ENCODE data around the gene KRTAP10-12. TPM values are rescaled to one million over a fixed set of nuclear protein-coding genes. Genes with fewer than 3 reads are reported as not detected.

Gene KRTAP10-12
- total and polyA plus RNA-seq, 2 of the 4 experiments (the other 2 are of a cell fraction): not detected

GRCh38 chr21:44664691-44665090 lies 32.3 kb upstream of the KRTAP10-12 start:
- H3K27me3 ChIP-seq (ENCODE audit: control insufficient read depth, insufficient read depth, low read length): 0 out of 2 replicates have a peak, but pooled peaks cover 3% of the 10 kb centered on the region
- H2BK15ac ChIP-seq (ENCODE audit: low read depth, low read length): no peak overlapping the region
- no peak overlapping the region for H3K18ac ChIP-seq (ENCODE audit: low read depth, low read length)
- no peak overlapping the region for H3K14ac ChIP-seq (replicated peaks; ENCODE audit: low read depth, low read length)
- no peak overlapping the region for H2AK5ac ChIP-seq (ENCODE audit: low read depth, low read length)
- no peaks in the 10 kb centered on the region for H3K79me1 ChIP-seq (ENCODE audit: low read depth in 1 of 2, low read length in 2 of 2)
- no peak overlapping the region for H3K4me3 ChIP-seq (ENCODE audit: insufficient read depth, low read depth, low read length)
- no peaks in the 10 kb centered on the region for H4K20me1 ChIP-seq (ENCODE audit: insufficient read depth, low read length)
- no peaks in the 10 kb centered on the region for H3K36me3 ChIP-seq (ENCODE audit: control insufficient read depth, insufficient read depth, low read length)
- H3K9me1 ChIP-seq (ENCODE audit: insufficient read depth, low read length): no peaks in the 10 kb centered on the region
- DNase-seq (no peak), ATAC-seq (ENCODE audit: low read depth) (no peak)
- H2BK20ac ChIP-seq (ENCODE audit: low read depth, low read length): no peak overlapping the region
- TF ChIP-seq, protein P1, sequence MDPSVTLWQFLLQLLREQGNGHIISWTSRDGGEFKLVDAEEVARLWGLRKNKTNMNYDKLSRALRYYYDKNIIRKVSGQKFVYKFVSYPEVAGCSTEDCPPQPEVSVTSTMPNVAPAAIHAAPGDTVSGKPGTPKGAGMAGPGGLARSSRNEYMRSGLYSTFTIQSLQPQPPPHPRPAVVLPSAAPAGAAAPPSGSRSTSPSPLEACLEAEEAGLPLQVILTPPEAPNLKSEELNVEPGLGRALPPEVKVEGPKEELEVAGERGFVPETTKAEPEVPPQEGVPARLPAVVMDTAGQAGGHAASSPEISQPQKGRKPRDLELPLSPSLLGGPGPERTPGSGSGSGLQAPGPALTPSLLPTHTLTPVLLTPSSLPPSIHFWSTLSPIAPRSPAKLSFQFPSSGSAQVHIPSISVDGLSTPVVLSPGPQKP (IDR thresholded peaks at IDR 0.05; ENCODE audit: borderline replicate concordance, low read depth, low read length): no peak
- TF ChIP-seq MXI1 (IDR thresholded peaks at IDR 0.05; ENCODE audit: borderline replicate concordance, low read depth, low read length) (no peak), USF2 (IDR thresholded peaks at IDR 0.05; ENCODE audit: low read depth, low read length) (no peak), MAFK (IDR thresholded peaks at IDR 0.05; ENCODE audit: low read depth, low read length) (no peak), RAD21 (IDR thresholded peaks at IDR 0.05; ENCODE audit: low read length) (no peak), BHLHE40 (IDR thresholded peaks at IDR 0.05; ENCODE audit: low read depth, low read length) (no peak)
- ChIA-PET POLR2A (ENCODE audit: unreplicated experiment) (no interaction called here), CTCF (no interaction called here)
- H4K91ac ChIP-seq (ENCODE audit: insufficient read depth, low read depth, low read length): no peak overlapping the region
- H3K9ac ChIP-seq (ENCODE audit: low read depth, low read length): no peak overlapping the region
- WGBS, 2 experiments (ENCODE audit: extremely low coverage in 2 of 2, insufficient read length in 1 of 2): 17% methylated on average over 1 of the region's 5 CpGs; no CpG with 5 or more reads in 1 of the 2 experiments
- in situ Hi-C loops (cut with MboI; ENCODE audit: low sequenced_read_pairs) (no loop called here), intact Hi-C loops (cut with micrococcal nuclease) (no loop called here), dilution Hi-C loops (cut with HindIII; ENCODE audit: low sequenced_read_pairs, unreplicated experiment) (no loop called here)
- no peak overlapping the region for H3K27ac ChIP-seq (ENCODE audit: insufficient read depth, low read length)
- no peaks in the 10 kb centered on the region for H3K9me3 ChIP-seq (ENCODE audit: control insufficient read depth, insufficient read depth, low read length)
- H4K8ac ChIP-seq (ENCODE audit: low read depth in 2 of 2, low read length in 2 of 2): no peak overlapping the region
- no peak overlapping the region for H3K4me2 ChIP-seq (ENCODE audit: low read depth, low read length)
- BruUV-seq (replicated peaks): no TSS peak
- H2AK9ac ChIP-seq (replicated peaks; ENCODE audit: low read depth, low read length, poor library complexity): no peak overlapping the region
- H2AFZ ChIP-seq (replicated peaks; ENCODE audit: low read length, poor library complexity): no peak overlapping the region
- H3K23ac ChIP-seq (ENCODE audit: low read depth, low read length): no peak overlapping the region
- no peak overlapping the region for H4K5ac ChIP-seq (ENCODE audit: low read depth, low read length)
- no peak overlapping the region for H3K56ac ChIP-seq (ENCODE audit: extremely low read depth, insufficient read depth, low read length)
- no peak overlapping the region for H2BK120ac ChIP-seq (ENCODE audit: low read depth, low read length)
- H3K4me1 ChIP-seq (ENCODE audit: control insufficient read depth, insufficient read depth, low read length): no peaks in the 10 kb centered on the region
- no peak overlapping the region for H3K4ac ChIP-seq (ENCODE audit: low read depth, low read length)
- no peak overlapping the region for H2BK5ac ChIP-seq (ENCODE audit: low read depth, low read length, poor library complexity, severe bottlenecking)
